Upper lobe of right lung (tissue), 1 donor: ENCODE measurements around the gene KIF16B. TPM values are rescaled to one million over a fixed set of nuclear protein-coding genes. Genes with fewer than 3 reads are reported as not detected.

Source experiments
- ATAC-seq: fragments of 200-7000 bp; cut with Tn5 transposase; one replicate; pipeline ENCODE4 v1.9.1; 2020; ENCODE audit warnings: mild to moderate bottlenecking, moderate library complexity
- DNase-seq: peaks from one replicate; pipeline ENCODE4 v3.0.0-alpha.2; 2020
- H3K27ac ChIP-seq: fragments of 200-600 bp; one replicate; pipeline ENCODE4 v1.8.0; 2022
- H3K27me3 ChIP-seq: fragments of 200-600 bp; one replicate; pipeline ENCODE4 v1.8.0; 2022; ENCODE audit warnings: mild to moderate bottlenecking
- H3K36me3 ChIP-seq: fragments of 200-600 bp; one replicate; pipeline ENCODE4 v1.8.0; 2022
- H3K4me1 ChIP-seq: fragments of 200-600 bp; one replicate; pipeline ENCODE4 v1.8.0; 2022
- H3K4me3 ChIP-seq: fragments of 200-600 bp; one replicate; pipeline ENCODE4 v1.8.0; 2022; ENCODE audit warnings: mild to moderate bottlenecking
- H3K9me3 ChIP-seq: fragments of 200-600 bp; one replicate; pipeline ENCODE4 v1.8.0; 2022
- CTCF ChIP-seq: fragments of 200-600 bp; IDR thresholded peaks from one replicate; pipeline ENCODE4 v1.8.0; 2022; ENCODE audit warnings: antibody characterized with exemption
- intact Hi-C: fragments of 100-400 bp; cut with DNase I; formaldehyde crosslinking; loops from one replicate; pipeline ENCODE4 v1.11.0; 2022
- total RNA-seq: library from RNA; stranded (reverse); fragmentation: NEBNext Ultra II Directional; extraction: Animal tissue kit (Norgen Biotek cat#: 25700); gene quantifications from one replicate; pipeline ENCODE4 v1.2.1, GENCODE V29; 2021
- donor health status: DM: no; HTN: yes; CAD: no; lungs with severe emphysema.

KIF16B gene
- total RNA-seq, 1 donor from 2014 or later = 21.6 TPM

GRCh38 chr20:16483024-16483423 is 90.2 kb downstream of the KIF16B start:
- Histone ChIP-seq H3K4me3 (no peak overlapping the region), H3K27ac (no peak overlapping the region), H3K9me3 (no peaks in the 10 kb centered on the region), H3K4me1 (no peaks in the 10 kb centered on the region), H3K27me3 (no peaks in the 10 kb centered on the region), H3K36me3 (peaks cover under 1% of the 10 kb centered on the region)
- no peak for TF ChIP-seq CTCF
- DNase-seq (no peak), ATAC-seq (no peak)
- intact Hi-C loops = no loop called here

GRCh38 chr20:16481977-16482376 is 91.3 kb downstream of the KIF16B start:
- ATAC-seq (no peak), DNase-seq (no peak)
- no peaks in the 10 kb centered on the region for H3K9me3 ChIP-seq
- no peaks in the 10 kb centered on the region for H3K36me3 ChIP-seq
- intact Hi-C loops = no loop called here
- no peak overlapping the region for H3K4me3 ChIP-seq
- TF ChIP-seq CTCF = no peak
- H3K27ac ChIP-seq = no peak overlapping the region
- H3K4me1 ChIP-seq = no peaks in the 10 kb centered on the region
- no peaks in the 10 kb centered on the region for H3K27me3 ChIP-seq

DNA sequence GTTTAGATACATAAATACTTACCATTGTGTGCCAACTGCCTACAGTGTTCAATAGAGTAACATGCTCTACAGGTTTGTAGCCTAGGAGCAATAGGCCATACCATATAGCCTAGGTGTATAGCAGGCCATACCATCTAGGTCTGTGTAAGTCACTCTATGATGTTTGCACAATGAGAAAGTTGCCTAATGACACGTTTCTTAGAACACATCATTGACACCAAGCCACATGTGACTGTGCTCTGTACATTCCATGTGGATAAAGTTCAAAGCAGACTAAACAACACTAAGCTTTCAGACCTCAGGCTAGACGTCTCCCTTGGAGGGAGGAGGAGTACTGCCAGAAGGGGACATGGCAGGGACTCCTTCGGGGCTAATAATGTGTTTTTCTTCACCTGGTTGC is 93.6 kb downstream of the KIF16B start:
- Histone ChIP-seq H3K4me3 (no peak overlapping the region), H3K27me3 (no peaks in the 10 kb centered on the region), H3K27ac (no peak overlapping the region), H3K4me1 (peaks cover 5% of the 10 kb centered on the region), H3K36me3 (no peaks in the 10 kb centered on the region), H3K9me3 (no peaks in the 10 kb centered on the region)
- TF ChIP-seq CTCF = no peak
- intact Hi-C loops = no loop called here
- DNase-seq (no peak), ATAC-seq (peak; percentile 40)

DNA sequence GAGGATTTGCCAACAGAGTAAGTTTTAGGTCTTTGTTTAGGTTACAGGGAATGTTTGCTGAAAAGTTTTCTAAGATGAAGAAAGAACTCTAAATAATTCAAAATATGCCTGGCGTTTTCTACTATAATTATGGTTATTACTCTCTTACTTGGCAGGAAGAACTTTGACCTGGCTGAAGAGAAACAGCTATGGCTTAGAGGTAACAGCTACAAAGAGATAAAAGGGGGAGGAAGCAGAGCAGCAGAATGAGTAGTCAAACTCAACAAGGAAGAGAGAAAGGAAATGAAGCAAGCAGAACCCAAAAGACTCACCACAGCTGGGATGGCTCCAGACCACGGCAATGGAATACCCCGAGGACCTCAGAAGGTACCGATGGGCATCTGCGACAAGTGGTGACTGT is 95.6 kb downstream of the KIF16B start:
- peak; percentile 29 for ATAC-seq
- no peak for TF ChIP-seq CTCF
- no peaks in the 10 kb centered on the region for H3K27me3 ChIP-seq

DNA sequence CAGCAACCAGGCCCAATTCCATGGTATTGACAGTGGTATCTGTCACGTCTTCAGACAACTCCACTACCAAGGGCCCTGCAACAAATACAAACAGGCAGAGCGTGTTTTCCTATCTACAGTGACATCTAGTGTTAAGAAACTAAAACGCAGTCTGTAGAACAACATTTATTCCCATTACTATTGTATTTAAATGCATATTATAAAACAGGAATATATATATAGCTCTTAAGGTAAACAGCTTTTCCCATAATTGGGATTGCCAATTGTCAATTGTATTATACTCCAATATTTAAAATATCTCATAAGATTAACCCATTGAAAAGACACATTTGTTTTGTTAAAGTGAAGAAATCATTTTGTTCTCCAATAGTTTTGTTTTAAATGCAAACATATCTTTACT is 97.2 kb downstream of the KIF16B start:
- peak; percentile 77 for TF ChIP-seq CTCF
- peaks cover 8% of the 10 kb centered on the region for H3K4me1 ChIP-seq
- H3K9me3 ChIP-seq = no peaks in the 10 kb centered on the region
- no peak overlapping the region for H3K4me3 ChIP-seq
- H3K27me3 ChIP-seq = no peaks in the 10 kb centered on the region
- intact Hi-C loops = no loop called here
- peak; percentile 69 for ATAC-seq
- no peak for DNase-seq
- H3K27ac ChIP-seq = no peak overlapping the region
- no peaks in the 10 kb centered on the region for H3K36me3 ChIP-seq

More for the DNA sequence above, 95.6 kb downstream of the KIF16B start:
- H3K4me1 ChIP-seq = peaks cover 8% of the 10 kb centered on the region
- no peak for DNase-seq
- H3K9me3 ChIP-seq = no peaks in the 10 kb centered on the region
- no peak overlapping the region for H3K4me3 ChIP-seq
- no peaks in the 10 kb centered on the region for H3K36me3 ChIP-seq
- intact Hi-C loops = no loop called here
- H3K27ac ChIP-seq = no peak overlapping the region

DNA sequence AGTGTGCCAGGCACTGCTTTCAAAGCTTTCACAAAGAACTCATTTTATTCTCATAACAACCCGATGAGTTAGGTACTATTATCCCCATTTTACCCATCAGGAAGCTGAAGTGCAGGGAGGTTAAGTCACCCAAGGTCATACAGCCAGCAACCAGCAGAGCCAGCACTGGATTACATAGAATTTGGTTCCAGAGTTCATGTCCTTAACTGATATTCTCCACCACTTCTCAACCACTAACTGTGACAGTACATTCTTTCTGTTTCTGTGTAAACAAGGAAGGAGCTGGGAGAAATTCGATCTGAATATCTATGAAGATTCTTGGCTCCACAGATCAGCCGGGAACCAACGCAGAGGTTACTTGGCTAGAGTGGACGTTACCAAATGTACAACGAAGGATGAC is 98.0 kb downstream of the KIF16B start:
- no peak for DNase-seq
- no peaks in the 10 kb centered on the region for H3K36me3 ChIP-seq
- ATAC-seq = no peak
- H3K4me1 ChIP-seq = peaks cover 8% of the 10 kb centered on the region
- H3K4me3 ChIP-seq = no peak overlapping the region
- H3K9me3 ChIP-seq = no peaks in the 10 kb centered on the region
- TF ChIP-seq CTCF = no peak
- H3K27me3 ChIP-seq = no peaks in the 10 kb centered on the region
- intact Hi-C loops = no loop called here
- no peak overlapping the region for H3K27ac ChIP-seq
